H9 (cell line): Measurements from ENCODE around the gene ACSS2. TPM values are rescaled to one million over a fixed set of nuclear protein-coding genes. Genes with fewer than 3 reads are reported as not detected.

ENCODE experiments used
- DNase-seq: peaks from one replicate; pipeline ENCODE4 v3.0.0-alpha.2; 2017
- H2AFZ ChIP-seq: one replicate; pipeline ENCODE4 v1.6.1; 2013; ENCODE audit warnings: mild to moderate bottlenecking, low read length, control low read depth, moderate library complexity
- H2AK5ac ChIP-seq: 2 replicates; pipeline ENCODE4 v1.6.1; 2013; ENCODE audit warnings: low read length, control low read depth, mixed read lengths; ENCODE audit not compliant: insufficient read length
- H2BK120ac ChIP-seq: one replicate; pipeline ENCODE4 v1.6.1; 2013; ENCODE audit warnings: low read depth, mild to moderate bottlenecking, low read length, control low read depth, inconsistent platforms; ENCODE audit not compliant: poor library complexity, severe bottlenecking
- H2BK12ac ChIP-seq: 2 replicates; pipeline ENCODE4 v1.6.1; 2013; ENCODE audit warnings: low read length, control low read depth, mixed read lengths, low read depth; ENCODE audit not compliant: insufficient read length
- H2BK15ac ChIP-seq: 2 replicates; pipeline ENCODE4 v1.6.1; 2013; ENCODE audit warnings: low read depth, low read length, control low read depth
- H2BK20ac ChIP-seq: one replicate; pipeline ENCODE4 v1.6.1; 2013; ENCODE audit warnings: low read depth, mild to moderate bottlenecking, low read length, control low read depth, inconsistent platforms; ENCODE audit not compliant: poor library complexity, severe bottlenecking
- H2BK5ac ChIP-seq: 2 replicates; pipeline ENCODE4 v1.6.1; 2013; ENCODE audit warnings: low read length, control low read depth, mixed read lengths; ENCODE audit not compliant: insufficient read length
- H3K14ac ChIP-seq: 2 replicates; pipeline ENCODE4 v1.6.1; 2013; ENCODE audit warnings: low read length, control low read depth; ENCODE audit not compliant: insufficient read depth
- H3K18ac ChIP-seq: 2 replicates; pipeline ENCODE4 v1.6.1; 2013; ENCODE audit warnings: low read depth, mild to moderate bottlenecking, mixed read lengths, low read length, control low read depth; ENCODE audit not compliant: insufficient read length
- H3K23ac ChIP-seq: 2 replicates; pipeline ENCODE4 v1.6.1; 2013; ENCODE audit warnings: low read length, control low read depth, mixed read lengths, low read depth; ENCODE audit not compliant: insufficient read length
- H3K23me2 ChIP-seq: 2 replicates; pipeline ENCODE4 v1.6.1; 2013; ENCODE audit warnings: low read depth, mild to moderate bottlenecking, mixed read lengths, low read length, control low read depth; ENCODE audit not compliant: insufficient read length, poor library complexity, severe bottlenecking
- H3K27ac ChIP-seq: 2 replicates; pipeline ENCODE4 v1.5.1; 2013; ENCODE audit warnings: low read length, control low read depth, mixed read lengths, low read depth; ENCODE audit not compliant: insufficient read length
- H3K27me3 ChIP-seq: 2 replicates; pipeline ENCODE4 v1.6.1; 2013; ENCODE audit warnings: low read length, control low read depth, inconsistent platforms; ENCODE audit not compliant: insufficient read depth
- H3K4ac ChIP-seq: 2 replicates; pipeline ENCODE4 v1.6.1; 2013; ENCODE audit warnings: low read depth, mild to moderate bottlenecking, control low read depth, inconsistent platforms, low read length, moderate library complexity
- H3K4me1 ChIP-seq: 2 replicates; pipeline ENCODE4 v1.6.1; 2013; ENCODE audit warnings: low read length, control low read depth, inconsistent platforms; ENCODE audit not compliant: insufficient read depth
- H3K4me2 ChIP-seq: 2 replicates; pipeline ENCODE4 v1.6.1; 2013; ENCODE audit warnings: low read length, control low read depth, mixed read lengths; ENCODE audit not compliant: insufficient read length, insufficient read depth
- H3K56ac ChIP-seq: 2 replicates; pipeline ENCODE4 v1.6.1; 2013; ENCODE audit warnings: low read depth, mild to moderate bottlenecking, mixed read lengths, low read length, control low read depth; ENCODE audit not compliant: insufficient read length
- H3K79me1 ChIP-seq: 2 replicates; pipeline ENCODE4 v1.6.1; 2013; ENCODE audit warnings: low read depth, mild to moderate bottlenecking, moderate library complexity, low read length, control low read depth, inconsistent platforms; ENCODE audit not compliant: insufficient read depth, poor library complexity, severe bottlenecking
- H3K79me2 ChIP-seq: 2 replicates; pipeline ENCODE4 v1.6.1; 2013; ENCODE audit warnings: low read length, control low read depth, inconsistent platforms; ENCODE audit not compliant: insufficient read depth
- H3K9ac ChIP-seq: 2 replicates; pipeline ENCODE4 v1.6.1; 2013; ENCODE audit warnings: low read length, control low read depth, mixed read lengths; ENCODE audit not compliant: insufficient read length; ENCODE audit errors: extremely low read depth
- H3K9me3 ChIP-seq: one replicate; pipeline ENCODE4 v1.6.1; 2013; ENCODE audit warnings: low read depth, low read length, inconsistent platforms; ENCODE audit not compliant: control insufficient read depth
- H3T11ph ChIP-seq: one replicate; pipeline ENCODE4 v1.6.1; 2013; ENCODE audit warnings: mild to moderate bottlenecking, low read length, control low read depth, inconsistent platforms
- H4K20me1 ChIP-seq: one replicate; pipeline ENCODE4 v1.6.1; 2013; ENCODE audit not compliant: control insufficient read depth, insufficient read length, insufficient read depth
- H4K5ac ChIP-seq: 2 replicates; pipeline ENCODE4 v1.6.1; 2013; ENCODE audit warnings: low read depth, mild to moderate bottlenecking, mixed read lengths, low read length, control low read depth; ENCODE audit not compliant: insufficient read length
- H4K8ac ChIP-seq: replicated peaks from 2 replicates; pipeline ENCODE4 v1.6.1; 2013; ENCODE audit warnings: low read length, control low read depth, mixed read lengths, low read depth; ENCODE audit not compliant: insufficient read length
- H4K91ac ChIP-seq: 2 replicates; pipeline ENCODE4 v1.6.1; 2013; ENCODE audit warnings: low read depth, mild to moderate bottlenecking, moderate library complexity, mixed read lengths, low read length, control low read depth; ENCODE audit not compliant: insufficient read length
- H3K27ac Mint-ChIP-seq, 3 experiments: 2 replicates in 2 of 3; 3 replicates in 1 of 3; pipeline ENCODE4 v1.8.0; 2020 to 2021; ENCODE audit warnings: mixed read lengths in 3 of 3, mild to moderate bottlenecking in 1 of 3, moderate library complexity in 1 of 3
- H3K27me3 Mint-ChIP-seq: 2 replicates; pipeline ENCODE4 v1.8.0; 2021; ENCODE audit warnings: low read depth, mild to moderate bottlenecking, moderate library complexity, mixed read lengths
- H3K36me3 Mint-ChIP-seq, 3 experiments: 2 replicates in 2 of 3; 3 replicates in 1 of 3; pipeline ENCODE4 v1.8.0; 2020 to 2021; ENCODE audit warnings: low read depth in 3 of 3, mixed read lengths in 3 of 3; ENCODE audit not compliant: insufficient read depth in 1 of 3
- H3K4me1 Mint-ChIP-seq, 2 experiments: 2 replicates each; pipeline ENCODE4 v1.8.0; 2020; ENCODE audit warnings: mixed read lengths in 2 of 2
- H3K4me3 Mint-ChIP-seq, 2 experiments: 2 replicates in 1 of 2; 3 replicates in 1 of 2; pipeline ENCODE4 v1.8.0; 2020 to 2021; ENCODE audit warnings: mild to moderate bottlenecking in 2 of 2, mixed read lengths in 2 of 2, moderate library complexity in 1 of 2
- H3K9me3 Mint-ChIP-seq, 2 experiments: 2 replicates in 1 of 2; 3 replicates in 1 of 2; pipeline ENCODE4 v1.8.0; 2020; ENCODE audit warnings: mild to moderate bottlenecking in 2 of 2, mixed read lengths in 2 of 2, moderate library complexity in 1 of 2
- WGBS: extraction: QIAGEN DNeasy Blood & Tissue Kit; methylation state at CpG from one replicate; pipeline ENCODE4 v1.1.7; 2013; ENCODE audit warnings: missing lambda C conversion rate, low lambda C conversion rate, mixed read lengths; ENCODE audit not compliant: insufficient read length; ENCODE audit errors: extremely low coverage; 5-methylcytosine and 5-hydroxymethylcytosine counted together
- total RNA-seq: library from RNA; stranded (reverse); gene quantifications from 2 replicates; pipeline ENCODE4 v1.2.1, GENCODE V29; 2021
- TF ChIP-seq, protein P1 (sequence below): fragments of 200-600 bp; sonication (generic); conservative IDR thresholded peaks from 3 replicates; pipeline ENCODE4 v1.8.0; 2021; ENCODE audit warnings: antibody characterized with exemption, mild to moderate bottlenecking

Gene ACSS2
- total RNA-seq, 1 experiment from 2014 or later, result 15.4 TPM

DNA sequence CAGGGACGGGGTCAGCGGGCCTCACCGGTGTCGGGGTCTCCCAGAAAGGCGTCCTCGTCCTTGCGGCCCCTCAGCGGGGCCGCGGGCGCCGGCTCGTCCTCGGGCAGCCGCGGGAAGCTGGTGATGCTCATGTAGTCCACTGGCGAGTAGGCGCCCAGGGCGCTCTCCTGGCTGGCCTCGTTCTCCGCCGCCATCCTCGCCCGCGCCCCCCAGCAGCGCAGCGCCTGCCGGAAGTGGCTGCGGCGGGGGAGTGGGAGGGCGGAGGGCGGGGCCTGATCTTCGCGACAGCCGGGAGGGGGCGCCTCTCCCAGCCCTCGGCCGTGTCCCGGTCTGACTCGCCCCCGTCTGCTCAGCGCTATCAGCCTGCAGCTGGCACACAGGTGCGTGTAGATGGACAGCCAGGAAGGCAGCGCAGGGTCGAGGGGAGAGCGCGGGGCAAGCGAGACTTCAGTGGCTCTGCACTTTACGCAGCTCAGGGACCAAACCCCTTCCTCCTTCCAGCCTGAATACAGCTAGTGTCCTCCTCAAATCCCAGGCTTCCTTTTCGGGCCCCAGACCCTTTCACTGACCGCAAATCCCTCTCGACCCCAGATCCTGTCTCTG, 3.7 kb upstream of the ACSS2 start, which contains the start of gene GGT7:
Gene GGT7, minus strand, starts transcription at position 235 of the 603 bp plus-strand sequence. Its CDS starts 41 bp downstream, at position 194.
- Histone ChIP-seq H3K27me3 (no peaks in the 10 kb centered on the region; the same call in 1 of the 2 replicates), H3K4me2 (peak within 1 kb of the TSS; percentile 93), H3K79me2 (no peaks in the 10 kb centered on the region), H2BK15ac (no peak within 1 kb of the TSS), H4K5ac (no peak within 1 kb of the TSS), H3K27ac (no peak within 1 kb of the TSS), H2AK5ac (no peak within 1 kb of the TSS), H2BK12ac (no peak within 1 kb of the TSS), H3K9ac (peak within 1 kb of the TSS; percentile 57), H3K14ac (no peak within 1 kb of the TSS; the same call in 1 of the 2 replicates), H3T11ph (no peak within 1 kb of the TSS), H3K18ac (no peak within 1 kb of the TSS), H3K23ac (no peak within 1 kb of the TSS), H4K20me1 (no peaks in the 10 kb centered on the region), H3K23me2 (peaks cover 18% of the 10 kb centered on the region), H2AFZ (peak within 1 kb of the TSS; percentile 65), H2BK20ac (no peak within 1 kb of the TSS), H2BK5ac (no peak within 1 kb of the TSS), H4K8ac (no peak within 1 kb of the TSS), H3K4me1 (peaks cover 6% of the 10 kb centered on the region; the same call in 1 of the 2 replicates), H2BK120ac (no peak within 1 kb of the TSS), H3K4ac (no peak within 1 kb of the TSS), H3K79me1 (no peaks in the 10 kb centered on the region), H3K9me3 (no peaks in the 10 kb centered on the region), H3K56ac (no peak within 1 kb of the TSS), H4K91ac (no peak within 1 kb of the TSS)
- Mint-ChIP-seq H3K27ac (peak within 1 kb of the TSS in 2 of 3 experiments; percentile 1 to 87; a peak in 2 of 7 replicates), H3K4me1 (peaks cover 39 to 41% of the 10 kb centered on the region in 2 experiments), H3K27me3 (peaks cover 33% of the 10 kb centered on the region), H3K9me3 (no peaks in the 10 kb centered on the region), H3K36me3 (peaks cover 0 to 9% (median 0%) of the 10 kb centered on the region in 3 experiments; a peak in 5 of 7 replicates), H3K4me3 (peak within 1 kb of the TSS; percentile 92 to 95)
- TF ChIP-seq, protein P1, sequence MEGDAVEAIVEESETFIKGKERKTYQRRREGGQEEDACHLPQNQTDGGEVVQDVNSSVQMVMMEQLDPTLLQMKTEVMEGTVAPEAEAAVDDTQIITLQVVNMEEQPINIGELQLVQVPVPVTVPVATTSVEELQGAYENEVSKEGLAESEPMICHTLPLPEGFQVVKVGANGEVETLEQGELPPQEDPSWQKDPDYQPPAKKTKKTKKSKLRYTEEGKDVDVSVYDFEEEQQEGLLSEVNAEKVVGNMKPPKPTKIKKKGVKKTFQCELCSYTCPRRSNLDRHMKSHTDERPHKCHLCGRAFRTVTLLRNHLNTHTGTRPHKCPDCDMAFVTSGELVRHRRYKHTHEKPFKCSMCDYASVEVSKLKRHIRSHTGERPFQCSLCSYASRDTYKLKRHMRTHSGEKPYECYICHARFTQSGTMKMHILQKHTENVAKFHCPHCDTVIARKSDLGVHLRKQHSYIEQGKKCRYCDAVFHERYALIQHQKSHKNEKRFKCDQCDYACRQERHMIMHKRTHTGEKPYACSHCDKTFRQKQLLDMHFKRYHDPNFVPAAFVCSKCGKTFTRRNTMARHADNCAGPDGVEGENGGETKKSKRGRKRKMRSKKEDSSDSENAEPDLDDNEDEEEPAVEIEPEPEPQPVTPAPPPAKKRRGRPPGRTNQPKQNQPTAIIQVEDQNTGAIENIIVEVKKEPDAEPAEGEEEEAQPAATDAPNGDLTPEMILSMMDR, result peak; percentile 90
- DNase-seq, result peak; percentile 93
- WGBS, result no CpG with 5 or more reads among the region's 52 CpGs
